Measurements from ENCODE around the gene PDAP1. TPM values are rescaled to one million over a fixed set of nuclear protein-coding genes. Genes with fewer than 3 reads are reported as not detected.
"Not testable (repeated sequence)": the region's sequence is repeated elsewhere in the genome, so short reads cannot be mapped to it uniquely, and the experiment has no call there.

PDAP1 gene
- polyA plus RNA-seq, 1 of the 3 experiments (the other 2 are of a cell fraction), result 389 TPM

GRCh38 chr7:99387912-99388311 lies 20.5 kb downstream of the PDAP1 start:
- no peak overlapping the region for H3K9ac ChIP-seq
- H3K4me2 ChIP-seq, result no peak overlapping the region
- CTCF ChIA-PET, result interaction anchor here (1.3 to 2.2 kb wide), 3 partner anchors 10 to 347 kb away, joined by 3 to 6 read pairs (median 3); no protein-coding TSS in a partner anchor
- no peak overlapping the region for H3K4me3 ChIP-seq (ENCODE audit: low read depth in 2 of 2, low read length in 1 of 2)
- H3K9me2 ChIP-seq, result no peaks in the 10 kb centered on the region
- no peaks in the 10 kb centered on the region for H3K9me3 ChIP-seq
- no peaks in the 10 kb centered on the region for H3K27me3 ChIP-seq (ENCODE audit: insufficient read depth)
- TF ChIP-seq FOXJ3 (CRISPR knock-in tag; IDR thresholded peaks at IDR 0.05) (no peak), TAF1 (IDR thresholded peaks at IDR 0.05; ENCODE audit: borderline replicate concordance, low read depth, low read length) (no peak), EP300 (IDR thresholded peaks at IDR 0.05; ENCODE audit: borderline replicate concordance in 1 of 2, low read depth in 1 of 2, low read length in 1 of 2) (no peak), YY1 (IDR thresholded peaks at IDR 0.05; ENCODE audit: low read depth) (no peak), EZH2phosphoT487 (IDR thresholded peaks at IDR 0.05; ENCODE audit: borderline replicate concordance, low read depth) (no peak), SMC3 (IDR thresholded peaks at IDR 0.05; ENCODE audit: low read depth, low read length) (no peak), RFX5 (IDR thresholded peaks at IDR 0.05; ENCODE audit: low read length) (no peak), MEF2A (IDR thresholded peaks at IDR 0.05; ENCODE audit: borderline replicate concordance, low read depth) (no peak), TEAD4 (IDR thresholded peaks at IDR 0.05; ENCODE audit: borderline replicate concordance, insufficient read depth) (no peak), NFIC (IDR thresholded peaks at IDR 0.05; ENCODE audit: borderline replicate concordance) (no peak)
- TF ChIP-seq, protein P1, sequence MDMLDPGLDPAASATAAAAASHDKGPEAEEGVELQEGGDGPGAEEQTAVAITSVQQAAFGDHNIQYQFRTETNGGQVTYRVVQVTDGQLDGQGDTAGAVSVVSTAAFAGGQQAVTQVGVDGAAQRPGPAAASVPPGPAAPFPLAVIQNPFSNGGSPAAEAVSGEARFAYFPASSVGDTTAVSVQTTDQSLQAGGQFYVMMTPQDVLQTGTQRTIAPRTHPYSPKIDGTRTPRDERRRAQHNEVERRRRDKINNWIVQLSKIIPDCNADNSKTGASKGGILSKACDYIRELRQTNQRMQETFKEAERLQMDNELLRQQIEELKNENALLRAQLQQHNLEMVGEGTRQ (IDR thresholded peaks at IDR 0.05; ENCODE audit: borderline replicate concordance, low read depth, low read length), result no peak
- H3K4me1 ChIP-seq (ENCODE audit: control insufficient read depth in 1 of 2, insufficient read depth in 2 of 2, low read depth in 1 of 2, low read length in 1 of 2), result peaks cover 0 to 6% of the 10 kb centered on the region in 2 experiments; a peak in 1 of 4 replicates
- H3K36me3 ChIP-seq (replicated peaks in 1 of 2; ENCODE audit: control insufficient read depth in 1 of 2, insufficient read depth in 2 of 2, low read length in 1 of 2), result peaks cover 36 to 78% of the 10 kb centered on the region in 2 experiments
- peaks cover 35% of the 10 kb centered on the region for H3K79me2 ChIP-seq (ENCODE audit: insufficient read depth)
- POLR2A ChIA-PET, result interaction anchor here (0.6 kb wide), 1 partner anchor 21 kb away, joined by 3 read pairs; the partner anchor contains the start of genes BUD31 and PDAP1
- no peak overlapping the region for H2AFZ ChIP-seq (ENCODE audit: low read depth)
- H3F3A ChIP-seq (replicated peaks; ENCODE audit: insufficient read depth), result peaks cover 39% of the 10 kb centered on the region
- H3K27ac ChIP-seq (ENCODE audit: low read depth in 2 of 2, low read length in 1 of 2), result no peak overlapping the region
- 94% methylated on average over 20 of the region's 20 CpGs for WGBS (ENCODE audit: low lambda C conversion rate)
- H4K20me1 ChIP-seq (ENCODE audit: insufficient read depth), result peaks cover 24% of the 10 kb centered on the region
- DNase-seq, result no peak

GRCh38 chr7:99387239-99387635 lies 21.2 kb downstream of the PDAP1 start:
- H3K4me2 ChIP-seq; H3K4me1 ChIP-seq (ENCODE audit: control insufficient read depth in 1 of 2, insufficient read depth in 2 of 2, low read depth in 1 of 2, low read length in 1 of 2); H3K9me2 ChIP-seq; H3K4me3 ChIP-seq (ENCODE audit: low read depth in 2 of 2, low read length in 1 of 2); H3K9ac ChIP-seq; H3K27me3 ChIP-seq (ENCODE audit: insufficient read depth); H3K9me3 ChIP-seq; H3K27ac ChIP-seq (ENCODE audit: low read depth in 2 of 2, low read length in 1 of 2); H2AFZ ChIP-seq (ENCODE audit: low read depth); POLR2A ChIA-PET; DNase-seq: not testable (repeated sequence)
- H3K36me3 ChIP-seq (replicated peaks in 1 of 2; ENCODE audit: control insufficient read depth in 1 of 2, insufficient read depth in 2 of 2, low read length in 1 of 2), result peaks cover 34 to 75% of the 10 kb centered on the region in 2 experiments
- CTCF ChIA-PET, result interaction anchor here (1.1 to 2.2 kb wide), 3 partner anchors 9 to 21 kb away, joined by 3 to 6 read pairs (median 4); no protein-coding TSS in a partner anchor
- H3K79me2 ChIP-seq (ENCODE audit: insufficient read depth), result peaks cover 38% of the 10 kb centered on the region
- H3F3A ChIP-seq (replicated peaks; ENCODE audit: insufficient read depth), result peaks cover 35% of the 10 kb centered on the region
- WGBS (ENCODE audit: low lambda C conversion rate), result 94% methylated on average over 14 of the region's 14 CpGs
- H4K20me1 ChIP-seq (ENCODE audit: insufficient read depth), result peaks cover 29% of the 10 kb centered on the region

All from SK-N-SH (cell line).